Right lung (tissue), 5 donors: ENCODE results near the gene PLPPR1. TPM values are rescaled to one million over a fixed set of nuclear protein-coding genes. Genes with fewer than 3 reads are reported as not detected.
"Not testable (repeated sequence)": the region's sequence is repeated elsewhere in the genome, so short reads cannot be mapped to it uniquely, and the experiment has no call there.

Experiments used
- DNase-seq, 2 donors: peaks; one replicate each; pipeline ENCODE4 v3.0.0-alpha.2; 2013
- polyA plus RNA-seq, 5 donors: library from polyadenylated mRNA; unstranded; fragments of 120-200 nt; gene quantifications; one replicate each; pipeline versions ENCODE4 v1.2.1 to v1.2.3, GENCODE V29; 2013; ENCODE audit warnings: inconsistent platforms in 1 of 5, low replicate concordance in 1 of 5; ENCODE audit not compliant: insufficient read length in 5 of 5, insufficient read depth in 1 of 5

PLPPR1 gene
- polyA plus RNA-seq, 5 donors = 18.2 to 24.7 (median 21.6) TPM

DNA sequence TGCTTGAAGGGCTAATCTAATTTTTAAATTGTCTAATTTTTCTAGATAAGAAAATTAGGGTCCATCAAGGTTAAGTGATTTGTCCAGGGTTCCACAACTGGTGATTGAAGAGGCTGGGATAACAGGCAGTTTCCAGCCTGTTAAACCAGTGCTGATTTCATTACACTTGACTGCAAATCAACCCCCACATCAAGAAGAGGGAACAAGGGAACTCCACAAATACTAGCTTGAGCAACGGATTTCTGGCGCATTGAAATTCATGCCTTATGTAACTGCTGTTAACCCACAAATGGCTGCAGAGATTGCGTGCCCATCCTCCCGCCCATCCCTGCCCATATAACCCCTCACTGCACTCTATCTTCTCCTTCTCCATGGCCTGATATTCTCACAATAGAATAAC lies 10.0 kb downstream of the PLPPR1 start:
- DNase-seq = no peak

DNA sequence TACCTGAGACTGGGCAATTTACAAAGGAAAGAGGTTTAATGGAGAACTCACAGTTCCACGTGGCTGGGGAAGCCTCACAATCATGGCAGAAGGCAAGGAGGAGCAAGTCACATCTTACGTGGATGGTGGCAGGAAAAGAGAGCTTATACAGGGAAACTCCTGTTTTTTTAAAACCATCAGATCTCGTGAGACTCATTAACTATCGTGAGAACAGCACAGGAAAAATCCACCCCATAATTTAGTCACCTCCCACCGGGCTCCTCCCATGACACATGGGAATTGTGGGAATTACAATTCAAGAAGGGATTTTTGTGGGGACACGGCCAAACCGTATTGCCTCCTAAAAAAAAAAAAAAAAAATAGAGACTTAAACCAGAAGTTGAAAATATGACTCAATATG lies 11.1 kb downstream of the PLPPR1 start:
- not testable (repeated sequence) for DNase-seq

DNA sequence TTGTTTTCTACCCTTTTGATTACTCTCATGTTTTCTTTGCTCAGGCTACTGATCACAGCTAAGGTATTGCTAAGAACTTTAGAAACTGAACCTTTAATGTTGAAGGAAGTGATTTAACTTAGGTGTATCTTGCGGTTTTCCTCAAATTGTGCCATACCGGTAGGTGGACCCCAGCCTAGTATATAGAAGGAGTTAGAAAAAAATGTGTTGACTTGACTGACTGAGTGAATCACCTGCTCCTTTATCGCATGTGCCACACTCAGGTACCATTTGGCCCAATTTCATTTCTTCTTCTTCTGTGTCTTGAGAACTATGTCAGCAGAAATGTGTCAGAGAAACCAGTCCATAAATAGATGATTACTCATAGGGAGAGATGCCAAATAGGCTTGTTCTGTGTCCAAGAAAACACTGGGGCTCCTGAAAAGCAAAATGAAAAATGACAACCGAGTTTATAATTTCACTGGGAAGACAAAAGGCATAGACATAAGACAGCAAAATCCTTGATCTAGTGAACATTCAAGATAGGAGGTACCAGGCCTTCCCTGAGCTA lies 19.4 kb downstream of the PLPPR1 start:
- no peak for DNase-seq

GRCh38 chr9:101050650-101051049 lies 22.1 kb downstream of the PLPPR1 start:
- DNase-seq = no peak

- no peak for DNase-seq
These were observed 26.1 kb downstream of the PLPPR1 start for GRCh38 chr9:101054657-101055056.

- no peak for DNase-seq
These were observed 27.0 kb downstream of the PLPPR1 start for GRCh38 chr9:101055516-101055915.

- no peak for DNase-seq
These were observed 34.2 kb downstream of the PLPPR1 start for GRCh38 chr9:101062686-101063085.

GRCh38 chr9:101063192-101063591 lies 34.7 kb downstream of the PLPPR1 start:
- DNase-seq = no peak

DNA sequence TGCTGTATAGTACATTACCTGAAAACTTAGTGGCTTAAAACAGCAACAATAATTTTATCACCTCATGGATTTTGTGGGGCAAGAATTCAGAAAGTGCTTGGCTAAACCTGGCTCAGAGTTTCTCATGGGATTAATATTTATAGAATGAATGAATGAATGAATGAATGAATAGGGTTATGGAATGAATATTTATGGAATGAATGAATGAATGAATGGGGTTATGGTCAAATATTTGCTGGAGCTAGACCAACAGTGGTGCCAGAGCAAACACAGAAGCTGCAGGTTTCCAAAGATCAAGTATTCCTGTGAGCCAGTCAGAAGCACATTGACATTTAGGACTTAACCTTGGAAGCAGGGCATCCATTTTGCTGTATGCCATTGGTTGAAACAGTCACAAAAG lies 35.7 kb downstream of the PLPPR1 start:
- DNase-seq = no peak

DNA sequence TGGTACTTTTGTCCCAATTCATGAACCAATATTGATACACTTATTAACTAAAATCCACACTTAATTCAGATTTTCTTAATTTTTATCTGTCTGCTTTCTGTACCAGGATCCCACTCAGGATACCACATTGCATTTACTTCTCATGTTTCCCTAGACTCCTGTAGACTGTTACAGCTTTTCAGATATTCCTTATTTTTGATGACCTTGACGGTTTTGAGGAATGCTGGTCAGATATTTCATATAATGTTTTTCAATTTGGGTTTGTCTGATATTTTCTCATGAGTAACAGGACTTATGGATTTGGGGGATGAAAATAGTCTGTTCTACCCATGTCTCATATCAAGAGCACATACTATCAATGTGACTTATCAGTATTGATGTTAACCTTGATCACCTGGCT lies 37.4 kb downstream of the PLPPR1 start:
- no peak for DNase-seq

DNA sequence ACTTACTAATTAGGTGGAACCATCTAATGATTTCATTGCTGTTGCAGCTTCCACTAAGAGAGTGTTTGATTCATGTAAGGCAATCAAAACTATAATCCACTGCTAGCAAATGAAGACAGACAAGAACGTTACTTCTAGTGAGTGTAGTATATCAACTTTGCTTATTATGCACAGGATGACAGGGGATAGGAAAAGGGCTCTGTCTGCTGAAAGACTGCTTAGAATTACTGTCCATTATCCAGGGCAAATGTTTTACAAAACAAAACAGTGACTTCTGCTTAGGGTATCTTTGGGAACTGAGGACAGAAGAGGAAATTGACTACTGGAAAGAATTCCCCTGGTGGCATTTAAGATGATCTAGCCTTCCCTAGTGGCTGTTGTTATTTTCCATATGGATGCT lies 40.2 kb downstream of the PLPPR1 start:
- no peak for DNase-seq

GRCh38 chr9:101072259-101072658 lies 43.7 kb downstream of the PLPPR1 start:
- DNase-seq = no peak

- DNase-seq = peak; percentile 13 to 37
These were observed 44.6 kb downstream of the PLPPR1 start for GRCh38 chr9:101073122-101073521.

- DNase-seq = no peak
These were observed 53.1 kb downstream of the PLPPR1 start for GRCh38 chr9:101081641-101082040.

DNA sequence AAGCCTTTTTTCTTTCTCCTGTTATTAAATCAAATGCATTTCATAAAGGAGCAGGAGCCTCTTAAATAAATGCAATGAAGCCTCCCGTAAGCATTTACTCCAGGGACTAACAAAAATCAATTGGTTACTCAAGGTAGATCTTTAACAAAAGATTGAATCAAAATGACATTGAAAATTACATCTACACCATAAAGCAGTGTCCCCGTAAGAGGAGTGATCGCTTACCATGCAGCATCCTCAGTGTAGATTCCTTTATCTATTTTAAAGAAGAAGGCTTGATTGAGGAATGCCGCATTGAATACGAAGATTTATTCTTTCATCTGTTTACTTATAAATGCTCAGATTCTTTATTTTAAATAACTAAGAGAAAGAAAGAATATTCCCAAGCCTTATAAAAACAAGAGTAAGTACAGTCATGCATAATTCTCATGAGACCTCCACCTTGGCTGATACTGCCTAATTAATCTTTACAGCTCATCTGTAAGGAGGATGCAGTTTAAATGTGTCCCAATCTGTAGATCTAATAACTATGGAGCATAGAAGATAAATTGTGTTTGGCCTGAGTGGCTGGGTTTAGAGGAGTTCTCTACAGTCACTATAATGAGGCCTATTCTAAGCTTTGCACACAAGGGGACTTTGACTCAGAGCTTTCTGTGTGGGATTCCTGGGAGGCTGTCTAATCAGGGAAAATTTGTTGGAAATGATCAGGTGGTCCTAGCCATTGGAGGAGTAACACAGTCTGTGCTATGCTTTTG lies 55.1 kb downstream of the PLPPR1 start:
- no peak for DNase-seq

DNA sequence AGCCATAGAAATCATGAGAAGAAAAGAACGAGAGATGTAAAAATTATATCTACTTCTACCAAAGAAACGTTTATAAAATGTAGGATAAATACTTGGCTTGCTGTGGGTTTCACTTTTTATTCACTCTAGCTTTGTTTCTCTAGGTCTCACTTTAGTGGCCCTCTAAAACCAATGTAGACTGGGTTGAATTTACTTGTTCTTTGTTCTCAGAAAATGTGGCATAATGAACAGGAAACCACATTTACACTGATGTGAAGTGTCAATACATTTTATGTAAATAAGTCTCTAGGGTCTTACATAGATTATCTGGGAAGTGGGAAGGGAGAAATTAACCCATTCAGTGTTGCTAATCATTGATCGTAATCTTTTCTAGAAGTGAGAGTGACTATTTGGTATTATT lies 58.9 kb downstream of the PLPPR1 start:
- no peak for DNase-seq

GRCh38 chr9:101092922-101093321 lies 64.4 kb downstream of the PLPPR1 start:
- DNase-seq = no peak

DNA sequence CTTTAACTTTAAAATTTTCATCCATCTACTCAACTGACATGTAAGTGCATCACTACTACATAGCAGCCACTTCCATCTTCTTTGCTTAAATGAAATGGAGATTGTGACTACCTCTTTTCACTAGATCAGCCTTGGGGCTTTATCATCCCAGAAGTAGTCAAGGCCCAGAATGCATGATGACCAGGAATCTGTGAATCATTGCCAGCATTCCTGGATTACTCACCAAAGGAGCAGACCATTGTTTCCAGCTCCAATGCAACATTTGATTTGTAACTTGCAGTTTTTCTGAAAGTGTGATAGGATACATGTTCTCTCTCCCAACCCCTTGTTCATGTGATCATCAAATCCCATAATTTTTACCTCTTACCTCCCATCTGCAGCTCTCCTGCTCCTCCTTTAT lies 65.1 kb downstream of the PLPPR1 start:
- no peak for DNase-seq

- no peak for DNase-seq
These were observed 66.2 kb downstream of the PLPPR1 start for GRCh38 chr9:101094686-101095085.

DNA sequence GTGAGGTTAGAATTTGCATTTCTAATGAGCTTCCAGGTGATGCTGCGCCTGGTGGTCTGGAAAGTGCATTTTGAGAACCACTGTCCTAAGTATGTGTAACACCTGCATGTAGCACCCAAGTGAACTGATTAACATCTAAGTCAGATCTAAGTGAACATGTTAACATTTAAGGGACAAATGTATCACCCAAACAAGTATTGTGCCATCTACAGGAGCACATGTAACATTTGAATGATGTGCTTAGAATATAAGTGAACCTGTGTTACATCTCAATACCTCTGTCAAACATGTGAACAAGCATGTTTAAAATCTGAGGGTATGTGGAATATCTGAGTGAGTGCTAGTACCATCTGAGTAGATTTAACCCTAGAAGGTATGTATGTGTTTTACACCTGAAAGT lies 68.7 kb downstream of the PLPPR1 start:
- no peak for DNase-seq

GRCh38 chr9:101098392-101098791 lies 69.9 kb downstream of the PLPPR1 start:
- DNase-seq = no peak

DNA sequence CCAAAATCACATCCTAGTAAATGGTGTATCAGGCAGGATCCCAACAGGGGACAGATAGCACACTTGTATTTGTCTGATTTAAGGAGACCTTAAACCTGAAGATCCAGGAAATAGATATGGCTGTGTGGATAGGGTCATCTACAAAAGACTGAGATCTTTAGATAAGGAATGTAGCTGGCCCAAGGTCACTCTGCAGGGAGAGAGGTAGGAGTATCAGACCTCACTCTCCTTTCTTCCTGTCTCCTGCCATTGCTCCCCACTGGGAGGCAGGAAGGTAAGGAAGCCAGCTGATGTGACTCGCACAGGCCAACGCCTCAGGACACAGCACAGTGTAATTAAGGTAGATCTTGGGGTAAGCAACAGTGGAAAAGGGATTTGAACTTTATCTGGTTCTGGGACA lies 85.8 kb downstream of the PLPPR1 start:
- no peak for DNase-seq

GRCh38 chr9:101115102-101115501 lies 86.6 kb downstream of the PLPPR1 start:
- no peak for DNase-seq

DNA sequence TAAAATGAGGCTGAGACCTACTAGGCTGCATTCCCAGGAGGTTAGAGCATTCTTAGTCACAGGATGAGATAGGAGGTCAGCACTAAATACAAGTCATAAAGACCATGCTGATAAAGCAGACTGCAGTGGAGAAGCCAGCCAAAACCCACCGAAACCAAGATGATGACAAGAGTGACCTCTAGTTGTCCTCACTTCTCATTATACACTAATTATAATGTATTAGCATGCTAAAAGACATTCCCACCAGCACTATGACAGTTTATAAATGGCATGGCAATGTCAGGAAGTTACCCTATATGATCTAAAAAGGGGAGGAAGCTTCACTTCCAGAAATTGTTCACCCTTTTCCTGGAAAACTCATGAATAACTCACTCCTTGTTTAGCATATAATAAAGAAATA lies 88.6 kb downstream of the PLPPR1 start:
- DNase-seq = no peak
